ENCODE results near the gene ZNF534.
"Not testable (repeated sequence)": the region's sequence is repeated elsewhere in the genome, so short reads cannot be mapped to it uniquely, and the experiment has no call there.

Gene ZNF534

DNA sequence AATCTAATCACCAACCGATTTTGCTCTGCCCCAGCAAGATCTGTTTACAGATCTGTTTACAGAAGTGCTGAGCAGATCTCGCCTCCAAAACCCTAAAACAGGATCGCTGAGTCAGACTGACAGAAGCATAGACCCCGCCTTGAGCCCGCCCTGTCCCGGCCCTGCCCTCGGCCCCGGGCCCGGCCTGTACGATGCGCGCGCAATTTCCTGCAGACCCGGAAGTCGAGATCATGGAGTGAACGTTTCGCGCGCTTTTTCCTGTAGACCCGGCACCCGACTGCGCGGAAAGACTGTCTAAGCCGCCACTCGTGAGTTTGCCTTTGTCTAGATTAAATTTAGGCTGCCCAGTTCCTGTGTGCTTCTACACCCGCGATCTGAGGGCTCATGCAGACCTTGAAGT lies at the start of gene ZNF534:
ZNF534 (plus strand) TSS at position 212 of the 400 bp plus-strand sequence. CDS start 2,327 bp downstream, outside the sequence.
- DNase-seq (ENCODE audit: low spot score): no peak

- DNase-seq (ENCODE audit: low spot score): no peak
Observed at GRCh38 chr19:52391135-52391534, 37.8 kb upstream of the ZNF534 start.

DNA sequence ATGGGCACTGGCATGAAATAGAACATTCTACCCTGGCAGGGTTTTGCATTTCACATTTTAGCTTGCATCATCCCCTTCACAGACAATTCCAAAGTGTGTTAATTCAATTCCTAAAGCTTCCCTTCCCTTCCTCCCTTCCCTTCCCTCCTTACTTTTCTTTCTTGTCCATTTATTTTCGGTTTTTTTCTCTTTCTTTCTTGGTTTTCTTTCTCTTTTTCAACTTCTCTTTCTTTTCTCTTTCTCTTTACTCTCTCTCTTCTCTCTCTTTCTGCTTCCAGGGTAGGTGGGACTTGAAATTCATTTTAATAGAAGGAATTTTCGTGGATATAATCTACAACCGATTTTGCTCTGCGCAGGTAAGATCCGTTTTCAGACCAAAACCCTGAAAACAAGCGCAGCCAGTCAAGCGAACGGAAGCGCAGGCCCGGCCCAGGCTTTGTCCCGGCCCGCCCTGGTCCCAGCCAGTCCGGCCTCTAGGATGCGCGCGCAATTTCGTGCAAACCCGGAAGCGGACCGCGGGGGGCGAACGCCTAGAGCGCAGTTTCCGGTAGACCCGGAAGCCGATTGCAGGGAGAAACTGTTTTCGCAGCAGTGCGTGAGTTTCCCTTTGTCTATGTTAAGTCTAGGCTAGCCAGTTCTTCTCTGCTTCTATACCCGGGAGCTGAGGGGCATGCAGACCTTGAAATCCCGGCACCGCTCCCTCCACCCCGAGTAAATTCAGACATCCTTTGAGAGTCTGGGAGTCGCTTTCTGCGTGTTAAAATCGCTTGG lies 31.5 kb upstream of the ZNF534 start, which contains the start of gene ZNF528:
ZNF528 (plus strand) TSS at position 540 of the 771 bp plus-strand sequence. CDS start 4,165 bp downstream, outside the sequence.
- DNase-seq (ENCODE audit: low spot score): peak; percentile 92

DNA sequence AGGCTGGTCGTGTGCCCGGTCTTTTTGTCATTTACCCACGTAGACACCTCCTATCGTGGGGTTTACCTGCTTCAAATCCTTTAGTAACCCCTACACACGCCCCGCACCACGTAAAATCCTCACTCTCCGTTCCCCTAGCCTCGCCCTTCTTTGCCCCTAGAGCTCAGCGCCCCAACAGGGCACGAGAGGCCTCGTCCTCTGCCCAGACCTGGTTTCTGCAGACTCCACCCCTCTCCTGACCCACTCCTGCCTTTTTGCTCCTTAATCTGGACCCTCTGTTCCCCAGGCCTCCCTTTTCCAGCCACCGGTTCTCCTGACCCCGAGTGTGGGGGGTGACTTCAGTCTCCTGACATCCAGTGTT lies 30.9 kb upstream of the ZNF534 start:
- peak; percentile 0 for DNase-seq (ENCODE audit: low spot score)

GRCh38 chr19:52410276-52410675 lies 18.7 kb upstream of the ZNF534 start:
- DNase-seq (ENCODE audit: low spot score): no peak

DNA sequence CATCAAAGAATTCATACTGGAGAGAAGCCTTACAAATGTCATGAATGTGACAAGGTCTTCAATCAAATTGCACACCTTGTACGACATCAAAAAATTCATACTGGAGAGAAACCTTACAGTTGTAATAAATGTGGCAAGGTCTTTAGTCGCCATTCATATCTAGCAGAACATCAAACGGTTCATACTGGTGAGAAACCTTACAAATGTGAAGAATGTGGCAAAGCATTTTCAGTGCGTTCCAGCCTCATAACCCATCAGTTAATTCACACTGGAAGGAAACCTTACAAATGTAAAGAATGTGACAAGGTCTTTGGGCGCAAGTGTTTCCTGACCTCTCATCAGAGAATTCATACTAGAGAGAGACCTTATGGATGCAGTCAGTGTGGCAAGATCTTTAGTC lies 13.2 kb upstream of the ZNF534 start:
- no peak for DNase-seq (ENCODE audit: low spot score)

- DNase-seq (ENCODE audit: low spot score): no peak
Observed at GRCh38 chr19:52442179-52442578, 13.2 kb downstream of the ZNF534 start.

DNA sequence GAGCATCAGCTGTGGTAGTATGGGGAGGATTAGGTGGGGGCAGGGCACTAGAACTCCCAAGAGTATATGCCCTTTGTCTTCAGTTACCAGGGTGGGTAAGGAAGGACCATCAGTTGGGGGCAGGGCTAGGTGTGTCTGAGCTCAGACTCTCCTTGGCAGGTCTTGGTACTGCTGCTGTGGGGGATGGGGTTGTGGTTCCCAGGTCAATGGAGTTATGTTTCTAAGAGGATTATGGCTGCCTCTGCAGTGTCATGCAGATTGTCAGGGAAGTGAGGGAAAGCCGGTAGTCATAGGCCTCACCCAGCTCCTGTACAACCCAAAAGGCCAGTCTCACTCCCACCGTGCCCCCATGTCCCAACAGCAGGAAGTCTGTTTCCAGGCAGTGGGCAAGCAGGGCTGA lies 15.6 kb downstream of the ZNF534 start:
- no peak for DNase-seq (ENCODE audit: low spot score)

GRCh38 chr19:52451241-52451640 lies 22.3 kb downstream of the ZNF534 start:
- DNase-seq (ENCODE audit: low spot score): no peak

GRCh38 chr19:52453324-52454094 lies 24.6 kb downstream of the ZNF534 start, which contains the start of gene ZNF578:
ZNF578 (plus strand) TSS chr19:52453553; CDS start chr19:52501846, 48,293 bp downstream.
- peak; percentile 70 for DNase-seq (ENCODE audit: low spot score)

DNA sequence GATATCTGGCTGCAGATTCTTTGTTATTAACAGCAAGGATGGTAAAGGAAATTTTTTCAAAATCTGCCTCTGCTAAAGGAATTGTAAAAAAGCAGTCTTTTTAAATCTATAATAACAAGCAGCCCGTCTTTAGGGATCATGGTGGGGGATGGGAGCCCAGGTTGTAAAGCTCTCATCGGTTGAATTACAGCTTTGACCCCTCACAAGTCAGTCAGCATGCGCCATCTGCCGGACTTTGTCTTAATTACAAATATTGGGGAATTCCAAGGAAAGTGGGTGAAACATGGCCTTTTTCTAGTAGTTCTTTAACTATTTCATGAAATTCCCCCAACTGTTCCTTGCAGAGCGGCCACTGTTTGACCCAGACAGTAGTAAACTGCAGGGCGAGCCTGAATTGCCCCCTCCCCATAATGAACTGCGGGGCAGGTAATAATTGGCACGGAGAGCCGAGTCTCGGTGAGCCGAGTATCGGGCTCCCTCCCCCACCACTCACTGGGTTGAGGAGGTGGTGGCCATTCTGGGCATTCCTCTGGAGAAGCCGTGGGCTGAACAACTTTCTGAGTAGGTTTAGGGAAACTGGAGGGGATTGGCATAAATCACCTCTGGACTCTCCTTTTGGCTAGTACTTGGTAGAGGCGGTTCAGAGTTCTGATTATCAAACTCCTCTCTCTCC lies 36.0 kb downstream of the ZNF534 start:
- DNase-seq (ENCODE audit: low spot score): no peak

- DNase-seq (ENCODE audit: low spot score): no peak
Observed at GRCh38 chr19:52473655-52474350, 44.9 kb downstream of the ZNF534 start.

- no peak for DNase-seq (ENCODE audit: low spot score)
Observed at GRCh38 chr19:52474351-52475127, 45.6 kb downstream of the ZNF534 start.

DNA sequence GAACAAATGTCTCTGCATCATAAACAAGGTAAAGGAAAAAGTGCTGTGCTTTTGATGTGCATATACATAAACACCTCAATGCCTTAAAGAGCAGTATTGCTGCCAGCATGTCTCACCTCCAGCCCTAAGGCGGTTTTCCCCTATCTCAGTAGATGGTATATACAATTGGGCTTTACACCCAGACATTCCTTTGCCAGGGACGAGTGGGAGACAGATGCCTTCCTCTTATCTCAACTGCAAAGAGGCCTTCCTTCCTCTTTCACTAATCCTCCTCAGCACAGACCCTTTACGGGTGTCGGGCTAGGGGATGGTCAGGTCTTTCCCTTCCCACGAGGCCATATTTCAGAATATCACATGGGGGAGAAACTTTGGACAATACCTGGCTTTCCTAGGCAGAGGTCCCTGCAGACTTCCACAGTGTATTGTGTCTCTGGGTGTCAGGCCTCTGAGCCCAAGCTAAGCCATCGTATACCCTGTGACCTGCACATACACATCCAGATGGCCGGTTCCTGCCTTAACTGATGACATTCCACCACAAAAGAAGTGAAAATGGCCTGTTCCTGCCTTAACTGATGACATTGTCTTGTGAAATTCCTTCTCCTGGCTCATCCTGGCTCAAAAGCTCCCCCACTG lies 55.3 kb downstream of the ZNF534 start:
- DNase-seq (ENCODE audit: low spot score): not testable (repeated sequence)

DNA sequence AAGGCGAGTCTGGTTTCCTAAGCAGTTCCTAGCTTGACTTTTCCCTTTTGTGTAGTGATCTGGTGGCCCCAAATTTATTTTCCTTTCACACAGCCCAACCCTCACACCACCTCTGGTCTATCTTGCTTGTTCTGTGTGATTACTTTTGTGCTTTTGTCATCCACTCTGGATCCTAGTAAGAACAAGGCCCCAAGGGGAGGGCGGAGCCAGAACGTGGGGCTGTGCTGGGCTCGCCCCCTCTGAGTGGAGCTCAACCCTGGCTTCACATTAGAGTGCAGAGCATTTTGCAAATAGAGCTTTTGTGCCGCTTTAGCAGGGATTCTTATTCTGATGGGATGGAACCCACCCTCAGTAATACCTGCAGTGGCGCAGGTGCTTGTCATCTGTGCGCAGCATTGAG lies 56.1 kb downstream of the ZNF534 start:
- DNase-seq (ENCODE audit: low spot score): not testable (repeated sequence)

- not testable (repeated sequence) for DNase-seq (ENCODE audit: low spot score)
Observed at GRCh38 chr19:52485561-52486240, 56.8 kb downstream of the ZNF534 start.

DNA sequence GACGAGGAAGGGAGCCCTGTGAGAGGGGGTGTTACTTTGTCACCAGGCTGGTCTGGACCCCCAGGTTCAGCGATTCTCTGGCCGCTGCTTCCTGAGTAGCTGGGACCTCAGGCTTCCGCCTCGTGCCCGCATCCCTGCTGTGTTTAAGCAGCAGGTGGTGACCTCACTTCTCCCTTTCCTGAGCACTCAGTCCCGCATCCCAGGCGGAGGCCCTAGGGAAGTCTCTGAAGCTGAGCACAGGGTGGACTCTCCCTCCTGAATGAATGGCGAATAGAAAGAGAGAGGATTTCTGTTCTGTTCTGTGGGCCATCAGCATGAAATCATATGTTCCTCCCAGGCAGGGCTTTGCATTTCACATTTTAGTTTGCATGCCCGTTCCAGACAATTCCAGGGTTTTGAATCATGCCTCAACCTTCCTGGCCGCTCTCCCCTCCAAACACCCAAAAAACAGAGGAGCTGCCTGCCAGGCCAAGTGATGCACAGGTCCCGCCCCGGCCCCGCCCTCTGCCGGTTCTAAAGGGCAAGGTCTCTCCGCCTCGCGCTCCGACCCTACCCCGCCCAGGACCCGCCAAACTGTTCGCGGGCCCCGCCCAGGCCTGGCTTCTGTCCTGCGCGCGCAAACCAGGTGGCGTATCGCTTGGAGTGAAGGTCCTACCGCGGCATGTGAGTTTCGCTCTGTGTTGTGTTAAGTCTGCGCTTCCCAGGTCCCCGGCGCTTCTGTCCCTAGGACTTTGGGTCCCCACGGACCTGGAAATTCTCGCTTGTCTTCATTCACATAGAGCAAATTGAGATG lies 63.4 kb downstream of the ZNF534 start:
- DNase-seq (ENCODE audit: low spot score): no peak

GRCh38 chr19:52492994-52493470 lies 64.1 kb downstream of the ZNF534 start:
- no peak for DNase-seq (ENCODE audit: low spot score)

DNA sequence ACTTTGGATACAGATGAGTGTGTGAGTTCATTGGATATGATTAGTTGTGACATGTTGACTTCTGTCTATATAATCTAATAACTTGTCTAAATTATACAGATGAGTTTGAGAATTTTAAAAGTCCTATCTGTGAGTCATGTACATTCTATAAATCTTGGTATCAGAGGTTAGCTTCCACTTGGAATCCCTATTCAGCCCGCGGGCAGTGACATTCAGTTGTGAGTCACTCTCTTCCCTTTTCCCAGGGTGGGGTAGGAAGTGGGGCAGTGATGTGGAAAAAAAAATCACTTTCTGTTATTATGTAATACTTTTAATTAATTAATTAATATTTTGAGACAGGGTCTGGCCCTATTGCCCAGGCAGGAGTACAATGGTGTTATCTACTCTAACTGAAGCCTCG lies 65.6 kb downstream of the ZNF534 start:
- DNase-seq (ENCODE audit: low spot score): no peak

All from globus pallidus (tissue), 1 donor.